NT2/D1 (cell line): ENCODE data around the gene GSTM1.

Experiments used
- SUZ12 ChIP-seq: IDR thresholded peaks from 2 replicates; pipeline ENCODE4 v1.6.1; 2011; ENCODE audit not compliant: insufficient read length, insufficient read depth; ENCODE audit errors: extremely low read depth
- YY1 ChIP-seq: IDR thresholded peaks from 2 replicates; pipeline ENCODE4 v1.6.1; 2011; ENCODE audit not compliant: insufficient read length, insufficient read depth
- ZNF274 ChIP-seq: IDR thresholded peaks from 2 replicates; pipeline ENCODE4 v1.6.1; 2011; ENCODE audit warnings: mild to moderate bottlenecking, low read depth, low read length

GRCh38 chr1:109639063-109639840, 48.4 kb upstream of the GSTM1 start:
- no peak for TF ChIP-seq ZNF274
- no peak for TF ChIP-seq YY1
- TF ChIP-seq SUZ12 = no peak
